KMS-11 (cell line): Measurements from ENCODE around the gene RASSF5.

Experiments used
- H2AFZ ChIP-seq: fragments of 200-600 bp; sonication (generic); 2 replicates; pipeline ENCODE4 v1.6.1; 2016; ENCODE audit warnings: antibody characterized with exemption, mixed run types, low read depth
- H3K27ac ChIP-seq: fragments of 200-600 bp; sonication (generic); 2 replicates; pipeline ENCODE4 v1.6.1; 2016; ENCODE audit warnings: mild to moderate bottlenecking, mixed run types
- H3K27me3 ChIP-seq: fragments of 200-600 bp; sonication (generic); 2 replicates; pipeline ENCODE4 v1.6.1; 2017; ENCODE audit warnings: mild to moderate bottlenecking, low read depth, mixed run types, moderate library complexity; ENCODE audit not compliant: insufficient read depth
- H3K36me3 ChIP-seq: fragments of 200-600 bp; sonication (generic); 2 replicates; pipeline ENCODE4 v1.6.1; 2017; ENCODE audit warnings: mild to moderate bottlenecking, mixed run types; ENCODE audit not compliant: insufficient read depth
- H3K4me1 ChIP-seq: fragments of 200-600 bp; sonication (generic); 2 replicates; pipeline ENCODE4 v1.6.1; 2016; ENCODE audit warnings: mild to moderate bottlenecking, low read depth, mixed run types; ENCODE audit not compliant: poor library complexity, severe bottlenecking
- H3K4me2 ChIP-seq: fragments of 200-600 bp; sonication (generic); 2 replicates; pipeline ENCODE4 v1.7.0; 2016; ENCODE audit warnings: mild to moderate bottlenecking, mixed run types
- H3K4me3 ChIP-seq: fragments of 200-600 bp; sonication (generic); IDR thresholded peaks from 2 replicates; pipeline ENCODE4 v1.6.1; 2017; ENCODE audit warnings: low read depth, low read length, mixed read lengths; ENCODE audit not compliant: insufficient read depth
- H3K79me2 ChIP-seq: fragments of 200-600 bp; sonication (generic); 2 replicates; pipeline ENCODE4 v1.6.1; 2016; ENCODE audit warnings: low read depth, mixed run types; ENCODE audit not compliant: insufficient read depth
- H3K9ac ChIP-seq: fragments of 200-600 bp; sonication (generic); 2 replicates; pipeline ENCODE4 v1.6.1; 2016; ENCODE audit warnings: mild to moderate bottlenecking, mixed run types
- H4K20me1 ChIP-seq: fragments of 200-600 bp; sonication (generic); 2 replicates; pipeline ENCODE4 v1.6.1; 2016; ENCODE audit warnings: mild to moderate bottlenecking, mixed run types; ENCODE audit not compliant: insufficient read depth
- TF ChIP-seq, protein P1 (sequence below): fragments of 200-600 bp; sonication (generic); conservative IDR thresholded peaks from 2 replicates; pipeline ENCODE4 v1.6.1; 2017; ENCODE audit warnings: low read depth, mild to moderate bottlenecking, antibody characterized with exemption, low read length, moderate library complexity, mixed read lengths

RASSF5 gene

DNA sequence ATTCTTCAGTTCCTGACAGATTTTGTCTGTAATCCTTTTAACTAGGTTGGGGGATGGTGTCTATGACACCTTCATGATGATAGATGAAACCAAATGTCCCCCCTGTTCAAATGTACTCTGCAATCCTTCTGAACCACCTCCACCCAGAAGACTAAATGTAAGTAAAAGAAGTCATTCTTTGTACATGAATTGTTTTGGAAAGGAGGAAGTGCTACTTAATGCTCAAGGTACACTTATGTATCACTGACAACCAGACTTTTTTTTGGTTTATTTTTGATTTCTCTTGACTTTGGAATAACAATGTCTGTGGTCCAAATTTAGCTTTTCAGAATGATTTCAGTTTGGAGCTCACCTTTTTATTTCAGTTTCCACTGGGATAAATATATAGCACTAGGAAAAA lies 130.3 kb downstream of the RASSF5 start:
- Histone ChIP-seq H3K79me2 (no peaks in the 10 kb centered on the region), H3K4me3 (no peak overlapping the region), H3K9ac (no peak overlapping the region), H4K20me1 (no peaks in the 10 kb centered on the region), H3K27me3 (peaks cover 6% of the 10 kb centered on the region; the same call in 1 of the 2 replicates), H2AFZ (no peak overlapping the region), H3K36me3 (no peaks in the 10 kb centered on the region), H3K4me1 (peaks cover 15% of the 10 kb centered on the region), H3K4me2 (no peak overlapping the region), H3K27ac (no peak overlapping the region)
- TF ChIP-seq, protein P1, sequence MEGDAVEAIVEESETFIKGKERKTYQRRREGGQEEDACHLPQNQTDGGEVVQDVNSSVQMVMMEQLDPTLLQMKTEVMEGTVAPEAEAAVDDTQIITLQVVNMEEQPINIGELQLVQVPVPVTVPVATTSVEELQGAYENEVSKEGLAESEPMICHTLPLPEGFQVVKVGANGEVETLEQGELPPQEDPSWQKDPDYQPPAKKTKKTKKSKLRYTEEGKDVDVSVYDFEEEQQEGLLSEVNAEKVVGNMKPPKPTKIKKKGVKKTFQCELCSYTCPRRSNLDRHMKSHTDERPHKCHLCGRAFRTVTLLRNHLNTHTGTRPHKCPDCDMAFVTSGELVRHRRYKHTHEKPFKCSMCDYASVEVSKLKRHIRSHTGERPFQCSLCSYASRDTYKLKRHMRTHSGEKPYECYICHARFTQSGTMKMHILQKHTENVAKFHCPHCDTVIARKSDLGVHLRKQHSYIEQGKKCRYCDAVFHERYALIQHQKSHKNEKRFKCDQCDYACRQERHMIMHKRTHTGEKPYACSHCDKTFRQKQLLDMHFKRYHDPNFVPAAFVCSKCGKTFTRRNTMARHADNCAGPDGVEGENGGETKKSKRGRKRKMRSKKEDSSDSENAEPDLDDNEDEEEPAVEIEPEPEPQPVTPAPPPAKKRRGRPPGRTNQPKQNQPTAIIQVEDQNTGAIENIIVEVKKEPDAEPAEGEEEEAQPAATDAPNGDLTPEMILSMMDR = no peak
